GM13977 (cell line): Measurements from ENCODE around the gene ACSM6.
"Not testable (repeated sequence)": the region's sequence is repeated elsewhere in the genome, so short reads cannot be mapped to it uniquely, and the experiment has no call there.

ENCODE experiments used
- DNase-seq: peaks from one replicate; pipeline ENCODE4 v3.0.0; 2012; ENCODE audit warnings: low spot score
- CTCF ChIP-seq: IDR thresholded peaks from 2 replicates; pipeline ENCODE4 v1.5.1; 2012; ENCODE audit warnings: mild to moderate bottlenecking, control low read depth; ENCODE audit not compliant: insufficient read depth; ENCODE audit errors: extremely low read depth, missing control alignments
- in situ Hi-C: fragments of 300-500 bp; cut with MboI; formaldehyde crosslinking; loops from one replicate; pipeline ENCODE4 v1.12.0; 2022; ENCODE audit warnings: low sequenced_read_pairs, low pct_unique_long_range_greater_than_20kb, mixed read lengths, inconsistent platforms; ENCODE audit not compliant: unreplicated experiment

ACSM6 gene

DNA sequence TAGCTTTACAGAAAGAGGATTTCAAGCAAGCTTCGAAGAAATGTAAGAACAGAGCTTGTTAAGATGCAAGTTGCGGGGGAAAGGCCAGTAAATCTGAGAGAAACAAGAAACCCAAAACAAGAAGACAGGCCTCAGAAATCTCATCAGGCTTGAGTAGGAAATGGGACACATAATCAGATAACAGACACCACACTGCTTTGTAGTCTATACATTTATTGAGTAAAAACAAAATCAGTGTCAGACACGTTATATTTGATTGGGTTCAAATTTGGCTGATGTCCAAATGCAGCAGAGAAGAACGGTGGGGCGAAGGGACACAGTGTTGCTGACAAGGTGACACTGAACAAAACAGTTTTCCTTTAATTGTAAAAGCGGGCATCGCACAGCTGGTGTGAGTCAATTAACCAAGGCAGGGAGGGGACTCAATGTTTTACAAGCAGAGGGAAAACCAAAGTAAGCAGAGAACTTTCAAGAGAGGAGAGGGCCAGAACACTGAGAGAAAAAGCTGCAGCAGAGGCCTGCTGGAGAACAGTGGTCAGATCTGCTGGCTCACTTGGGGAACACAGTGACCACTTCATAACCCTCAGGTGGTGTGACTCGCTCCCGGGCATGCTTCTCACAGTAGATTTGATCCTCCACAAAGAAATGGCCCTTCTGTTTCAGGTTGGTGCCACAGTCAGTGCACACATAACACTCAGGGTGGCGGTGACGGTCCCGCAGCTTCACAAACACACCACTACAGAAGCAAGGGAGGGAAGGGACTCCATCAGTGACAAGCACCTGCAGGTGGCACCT, 43.5 kb downstream of the ACSM6 start:
- DNase-seq, result no peak
- in situ Hi-C loops, result no loop called here
- TF ChIP-seq CTCF, result no peak

- DNase-seq, result not testable (repeated sequence)
- in situ Hi-C loops, result loop anchor here (10.0 kb wide), 1 partner anchor 125 kb away; no protein-coding TSS in a partner anchor
Observed at GRCh38 chr10:95240096-95240495, 46.1 kb downstream of the ACSM6 start.

GRCh38 chr10:95240811-95241210, 46.8 kb downstream of the ACSM6 start:
- in situ Hi-C loops, result loop anchor here (10.0 kb wide), 1 partner anchor 124 kb away; no protein-coding TSS in a partner anchor
- no peak for DNase-seq
- TF ChIP-seq CTCF, result no peak

- in situ Hi-C loops, result loop anchor here (10.0 kb wide), 1 partner anchor 123 kb away; no protein-coding TSS in a partner anchor
- no peak for DNase-seq
- TF ChIP-seq CTCF, result no peak
Observed at GRCh38 chr10:95241533-95241932, 47.5 kb downstream of the ACSM6 start.

GRCh38 chr10:95242581-95243317, 48.7 kb downstream of the ACSM6 start:
- peak; percentile 54 for TF ChIP-seq CTCF
- in situ Hi-C loops, result loop anchor here (10.0 kb wide), 1 partner anchor 122 kb away; no protein-coding TSS in a partner anchor
- DNase-seq, result peak; percentile 21

- TF ChIP-seq CTCF, result no peak
- in situ Hi-C loops, result loop anchor here (10.0 kb wide), 1 partner anchor 122 kb away; no protein-coding TSS in a partner anchor
- no peak for DNase-seq
Observed at GRCh38 chr10:95243318-95243617, 49.2 kb downstream of the ACSM6 start.

DNA sequence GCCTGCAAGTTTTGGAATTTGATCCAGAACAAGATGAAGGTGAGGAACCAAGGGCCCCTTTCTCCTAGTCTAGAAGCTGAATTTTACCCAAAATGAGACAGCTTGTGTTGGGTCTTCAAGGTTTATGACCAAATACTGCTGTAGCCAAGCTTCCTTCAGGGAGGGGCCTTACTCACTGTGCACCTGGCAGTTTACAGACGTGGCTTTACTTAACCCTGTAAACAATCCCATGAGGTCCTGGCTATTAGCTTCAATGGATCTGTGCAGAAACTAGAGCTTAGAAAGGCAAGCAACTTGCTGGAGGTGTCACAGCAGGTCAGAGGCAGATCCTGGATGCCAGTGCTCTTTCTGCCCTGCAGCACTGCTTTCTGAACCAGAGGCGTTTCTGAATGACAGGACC, 50.1 kb downstream of the ACSM6 start:
- no peak for TF ChIP-seq CTCF
- no peak for DNase-seq
- in situ Hi-C loops, result loop anchor here (10.0 kb wide), 1 partner anchor 121 kb away; no protein-coding TSS in a partner anchor
